SJSA1 (cell line): ENCODE measurements around the gene NCAM1. TPM values are rescaled to one million over a fixed set of nuclear protein-coding genes. Genes with fewer than 3 reads are reported as not detected.
A peak's percentile ranks its signal among the peaks of the same experiment; 100 is the strongest.

Experiments
- DNase-seq, 2 experiments: peaks; one replicate each; pipeline ENCODE4 v3.0.0-alpha.2; 2015 to 2020; ENCODE audit warnings: low spot score in 2 of 2, low read depth in 1 of 2
- H3K27ac ChIP-seq: fragments of 250-450 bp; sonication (Bioruptor Pico); 2 replicates; pipeline ENCODE4 v1.5.1; 2020; ENCODE audit warnings: mild to moderate bottlenecking, moderate library complexity
- H3K27me3 ChIP-seq: fragments of 250-450 bp; sonication (Bioruptor Pico); replicated peaks from 2 replicates; pipeline ENCODE4 v1.5.1; 2020; ENCODE audit warnings: mild to moderate bottlenecking, moderate library complexity
- H3K36me3 ChIP-seq: fragments of 250-450 bp; sonication (Bioruptor Pico); 2 replicates; pipeline ENCODE4 v1.5.1; 2020; ENCODE audit warnings: mild to moderate bottlenecking
- H3K4me1 ChIP-seq: fragments of 250-450 bp; sonication (Bioruptor Pico); replicated peaks from 2 replicates; pipeline ENCODE4 v1.6.1; 2021; ENCODE audit warnings: mild to moderate bottlenecking
- H3K4me3 ChIP-seq: fragments of 250-450 bp; sonication (Bioruptor Pico); 2 replicates; pipeline ENCODE4 v1.5.1; 2020; ENCODE audit warnings: mild to moderate bottlenecking
- H3K9me3 ChIP-seq: fragments of 250-450 bp; sonication (Bioruptor Pico); replicated peaks from 2 replicates; pipeline ENCODE4 v1.5.1; 2020; ENCODE audit warnings: mild to moderate bottlenecking
- total RNA-seq: library from RNA; depleted of rRNA; stranded (reverse); fragments of >200 nt; shearing (Covaris generic); gene quantifications from 2 replicates; pipeline ENCODE4 v1.2.3, GENCODE V29; 2014

NCAM1 gene
- total RNA-seq, 1 experiment from 2014 or later: 23.7 TPM

DNA sequence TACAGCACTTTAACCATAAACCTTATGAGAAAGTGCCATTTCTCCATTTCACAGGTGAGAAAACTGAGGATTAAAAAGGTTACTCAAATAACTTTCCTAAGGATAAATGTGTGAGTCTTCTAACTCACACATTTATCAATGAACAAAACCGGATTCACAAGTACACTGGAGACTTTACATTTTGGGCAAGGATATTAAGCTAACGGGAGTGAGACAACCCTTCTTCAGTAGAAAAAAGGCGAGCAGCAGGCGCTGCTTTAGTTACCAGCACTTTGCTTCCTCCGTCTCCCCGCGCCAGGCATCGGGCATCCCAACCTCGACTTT, 352.8 kb downstream of the NCAM1 start:
- H3K36me3 ChIP-seq: no peaks in the 10 kb centered on the region
- peak in 1 of 2 experiments; percentile 34 for DNase-seq
- no peaks in the 10 kb centered on the region for H3K9me3 ChIP-seq
- peak overlapping the region; percentile 75; the same call in 1 of the 2 replicates for H3K27ac ChIP-seq
- peaks cover 19% of the 10 kb centered on the region for H3K4me1 ChIP-seq
- H3K4me3 ChIP-seq: peak overlapping the region; percentile 65
- H3K27me3 ChIP-seq: no peaks in the 10 kb centered on the region

DNA sequence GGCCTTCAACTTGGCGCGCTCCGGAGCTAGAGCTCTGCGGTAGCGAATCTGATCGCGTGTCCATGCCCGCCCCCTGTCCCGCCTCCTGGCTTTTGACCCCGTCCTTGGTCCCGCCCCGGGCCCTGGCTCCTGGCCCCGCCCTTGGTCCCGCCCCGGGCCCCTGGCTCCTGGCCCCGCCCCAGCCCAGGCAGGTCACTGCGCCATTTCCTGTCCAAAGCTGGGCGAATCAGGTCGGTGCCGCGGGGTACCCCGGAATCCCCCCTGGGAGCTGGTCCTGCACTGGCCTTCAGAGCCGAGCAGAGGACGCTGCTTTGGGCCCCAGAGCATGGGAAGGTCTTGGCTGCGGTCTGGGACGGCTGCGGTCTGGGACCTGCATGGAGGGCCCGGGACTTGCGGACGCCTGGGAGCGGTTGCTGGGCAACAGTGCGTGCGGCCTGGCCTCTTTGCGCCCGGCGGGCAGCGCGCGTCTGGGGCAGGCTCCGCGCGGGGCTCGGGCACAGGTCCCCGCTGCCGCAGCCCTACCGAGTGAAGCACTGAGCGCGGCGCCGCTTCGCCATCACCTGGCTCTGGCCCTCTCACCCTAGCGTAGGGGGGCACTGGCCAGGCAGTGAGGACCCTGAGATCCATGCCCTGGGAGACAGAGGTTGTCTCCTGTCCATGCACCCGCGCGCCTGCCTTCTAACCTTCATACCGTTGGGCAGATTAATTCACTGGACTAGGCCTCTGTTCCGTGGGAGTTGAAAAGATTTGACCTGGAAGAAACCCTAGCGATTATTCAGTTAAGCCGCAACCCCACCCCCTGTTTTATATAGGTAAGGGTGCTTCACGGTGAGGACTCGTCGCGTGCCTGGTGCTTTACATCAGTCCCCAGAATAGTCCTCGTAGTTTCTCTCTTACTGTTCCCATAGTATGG, 353.4 kb downstream of the NCAM1 start, which contains the start of gene TTC12:
TSS of gene TTC12 (plus strand) at position 195 of the 913 bp plus-strand sequence. CDS start 1,675 bp downstream, outside the sequence.
- Histone ChIP-seq H3K27me3 (no peaks in the 10 kb centered on the region), H3K36me3 (no peaks in the 10 kb centered on the region), H3K4me3 (peak within 1 kb of the TSS; percentile 65), H3K27ac (peak within 1 kb of the TSS; percentile 75), H3K4me1 (peaks cover 19% of the 10 kb centered on the region), H3K9me3 (no peaks in the 10 kb centered on the region)
- DNase-seq: peak; percentile 82 to 86

DNA sequence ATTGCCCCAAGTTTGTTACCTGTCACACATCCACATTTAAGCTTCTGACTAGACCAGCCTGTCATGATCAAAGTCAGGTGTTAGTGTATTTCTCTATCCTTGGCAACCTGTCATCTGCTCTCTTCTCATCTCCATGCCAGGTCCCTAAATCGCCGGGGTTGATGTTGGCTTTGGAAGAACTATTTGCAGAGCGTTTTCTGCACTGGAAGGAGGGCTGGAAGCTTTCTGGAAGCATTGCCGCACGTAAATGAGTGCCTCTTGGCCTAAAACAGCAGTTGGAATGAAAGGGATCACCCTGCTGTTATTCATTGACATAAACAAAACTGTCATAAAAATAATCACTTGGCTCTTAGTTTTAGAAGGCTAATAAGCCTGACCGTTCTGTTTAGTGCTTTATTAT, 354.6 kb downstream of the NCAM1 start:
- Histone ChIP-seq H3K9me3 (no peaks in the 10 kb centered on the region), H3K4me3 (no peak overlapping the region), H3K27me3 (no peaks in the 10 kb centered on the region), H3K4me1 (peaks cover 19% of the 10 kb centered on the region), H3K36me3 (no peaks in the 10 kb centered on the region), H3K27ac (no peak overlapping the region)
- DNase-seq: no peak

DNA sequence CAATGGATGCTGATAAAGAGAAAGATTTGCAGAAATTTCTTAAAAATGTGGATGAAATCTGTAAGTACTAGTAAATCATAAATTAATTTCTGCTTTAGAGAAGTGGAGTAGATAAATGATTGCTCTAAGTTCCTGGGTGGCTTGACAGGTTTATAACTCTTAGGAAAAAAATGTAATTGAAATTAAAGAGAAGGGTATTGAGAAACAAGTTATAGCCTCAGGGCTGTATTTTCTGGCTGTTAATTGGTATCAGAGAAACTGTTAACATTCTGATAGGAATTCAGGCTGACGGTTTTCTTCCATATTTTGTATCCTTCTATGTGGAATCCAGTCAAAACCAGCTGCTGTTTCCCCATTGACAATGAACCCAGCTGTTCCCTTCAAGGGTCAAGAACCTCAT, 355.0 kb downstream of the NCAM1 start:
- DNase-seq: no peak
- H3K36me3 ChIP-seq: no peaks in the 10 kb centered on the region
- H3K27ac ChIP-seq: no peak overlapping the region
- no peaks in the 10 kb centered on the region for H3K9me3 ChIP-seq
- H3K4me3 ChIP-seq: no peak overlapping the region
- H3K4me1 ChIP-seq: peaks cover 16% of the 10 kb centered on the region
- H3K27me3 ChIP-seq: no peaks in the 10 kb centered on the region

DNA sequence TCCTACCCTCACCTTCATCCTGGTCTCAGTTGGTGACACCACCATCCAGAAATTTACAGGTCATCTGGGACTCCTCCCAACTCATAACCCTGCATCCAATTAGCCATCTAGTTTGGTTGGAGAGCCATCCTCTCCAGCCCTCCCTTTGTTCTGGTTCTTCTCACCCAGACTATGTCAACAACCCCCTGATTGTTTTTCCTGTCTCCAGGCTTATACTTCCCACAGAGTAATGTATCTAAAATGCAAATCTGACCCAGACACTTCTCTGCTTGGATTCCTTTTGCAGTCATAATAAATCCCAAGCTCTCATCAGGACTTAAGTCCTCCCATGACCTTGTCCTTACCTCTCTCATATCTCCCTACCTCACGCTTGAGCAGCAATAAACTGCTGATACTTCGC, 356.1 kb downstream of the NCAM1 start:
- Histone ChIP-seq H3K4me3 (no peak overlapping the region), H3K9me3 (no peaks in the 10 kb centered on the region), H3K27me3 (no peaks in the 10 kb centered on the region), H3K4me1 (peaks cover 5% of the 10 kb centered on the region), H3K27ac (no peak overlapping the region), H3K36me3 (no peaks in the 10 kb centered on the region)
- no peak for DNase-seq

GRCh38 chr11:113319085-113319484, 357.9 kb downstream of the NCAM1 start:
- H3K9me3 ChIP-seq: no peaks in the 10 kb centered on the region
- peaks cover 1% of the 10 kb centered on the region; the same call in 1 of the 2 replicates for H3K4me1 ChIP-seq
- no peaks in the 10 kb centered on the region for H3K36me3 ChIP-seq

GRCh38 chr11:113322158-113322557, 360.9 kb downstream of the NCAM1 start:
- Histone ChIP-seq H3K9me3 (no peaks in the 10 kb centered on the region), H3K27ac (no peak overlapping the region), H3K4me3 (no peak overlapping the region)

More at GRCh38 chr11:113319085-113319484, 357.9 kb downstream of the NCAM1 start:
- Histone ChIP-seq H3K27me3 (no peaks in the 10 kb centered on the region), H3K4me3 (no peak overlapping the region), H3K27ac (no peak overlapping the region)
- no peak for DNase-seq

GRCh38 chr11:113324250-113324649, 363.0 kb downstream of the NCAM1 start:
- no peak overlapping the region for H3K4me3 ChIP-seq
- H3K36me3 ChIP-seq: no peaks in the 10 kb centered on the region
- H3K9me3 ChIP-seq: no peaks in the 10 kb centered on the region
- H3K4me1 ChIP-seq: no peaks in the 10 kb centered on the region
- no peak for DNase-seq
- no peaks in the 10 kb centered on the region for H3K27me3 ChIP-seq
- H3K27ac ChIP-seq: no peak overlapping the region

More at GRCh38 chr11:113322158-113322557, 360.9 kb downstream of the NCAM1 start:
- no peaks in the 10 kb centered on the region for H3K27me3 ChIP-seq
- no peaks in the 10 kb centered on the region for H3K36me3 ChIP-seq
- no peaks in the 10 kb centered on the region for H3K4me1 ChIP-seq
- DNase-seq: no peak
